ENCODE measurements around the gene XPNPEP2.
A peak's percentile ranks its signal among the peaks of the same experiment; 100 is the strongest.

XPNPEP2 gene

DNA sequence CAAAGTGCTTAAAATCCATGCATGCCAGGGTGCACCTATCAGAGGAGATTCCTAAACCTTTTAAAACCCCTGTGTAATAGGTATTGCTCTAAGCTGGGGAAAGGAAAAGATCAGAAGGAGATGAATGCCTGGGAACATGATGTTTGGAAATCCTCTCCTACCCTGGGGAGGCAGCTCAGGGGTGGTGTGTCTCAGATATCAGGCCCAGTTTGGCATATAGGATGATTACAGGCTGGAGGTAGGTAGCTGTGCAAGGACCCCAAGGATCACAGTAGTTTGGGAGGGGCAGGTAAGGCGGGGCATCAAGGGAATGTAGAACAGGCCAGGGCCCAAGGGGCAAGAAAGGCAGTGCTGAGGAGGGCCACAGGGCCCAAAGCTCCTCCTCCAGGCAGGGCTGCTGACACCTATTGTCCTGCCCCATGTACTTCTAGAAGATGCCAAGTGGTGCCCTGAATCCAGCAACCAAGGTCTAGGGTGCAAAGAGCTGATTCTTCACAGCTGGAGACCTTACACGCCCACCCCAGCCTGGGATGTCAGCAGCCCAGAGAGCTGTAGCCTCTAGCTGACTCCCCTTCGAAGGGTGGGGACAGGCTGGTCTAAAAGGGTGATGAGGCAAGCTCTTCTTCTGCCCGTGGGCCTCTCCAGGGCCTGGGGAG is 58.6 kb downstream of the XPNPEP2 start:
- peaks cover 26% of the 10 kb centered on the region for H3K4me1 ChIP-seq (ENCODE audit: insufficient read depth, low read length)
- ATAC-seq (ENCODE audit: insufficient read depth, low read depth), result peak; percentile 30
- H3K4me2 ChIP-seq (ENCODE audit: insufficient read depth, low read length), result no peak overlapping the region
- peak; percentile 59 for DNase-seq
- no peak overlapping the region for H2AFZ ChIP-seq (ENCODE audit: low read depth, low read length)
- TF ChIP-seq, protein P1, sequence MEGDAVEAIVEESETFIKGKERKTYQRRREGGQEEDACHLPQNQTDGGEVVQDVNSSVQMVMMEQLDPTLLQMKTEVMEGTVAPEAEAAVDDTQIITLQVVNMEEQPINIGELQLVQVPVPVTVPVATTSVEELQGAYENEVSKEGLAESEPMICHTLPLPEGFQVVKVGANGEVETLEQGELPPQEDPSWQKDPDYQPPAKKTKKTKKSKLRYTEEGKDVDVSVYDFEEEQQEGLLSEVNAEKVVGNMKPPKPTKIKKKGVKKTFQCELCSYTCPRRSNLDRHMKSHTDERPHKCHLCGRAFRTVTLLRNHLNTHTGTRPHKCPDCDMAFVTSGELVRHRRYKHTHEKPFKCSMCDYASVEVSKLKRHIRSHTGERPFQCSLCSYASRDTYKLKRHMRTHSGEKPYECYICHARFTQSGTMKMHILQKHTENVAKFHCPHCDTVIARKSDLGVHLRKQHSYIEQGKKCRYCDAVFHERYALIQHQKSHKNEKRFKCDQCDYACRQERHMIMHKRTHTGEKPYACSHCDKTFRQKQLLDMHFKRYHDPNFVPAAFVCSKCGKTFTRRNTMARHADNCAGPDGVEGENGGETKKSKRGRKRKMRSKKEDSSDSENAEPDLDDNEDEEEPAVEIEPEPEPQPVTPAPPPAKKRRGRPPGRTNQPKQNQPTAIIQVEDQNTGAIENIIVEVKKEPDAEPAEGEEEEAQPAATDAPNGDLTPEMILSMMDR (IDR thresholded peaks at IDR 0.05; ENCODE audit: borderline replicate concordance, extremely low read depth, low read length, poor library complexity, severe bottlenecking), result no peak
- TF ChIP-seq EZH2 (IDR thresholded peaks at IDR 0.05; ENCODE audit: borderline replicate concordance, low read depth, low read length, severe bottlenecking), result no peak
- no peak overlapping the region for H3K9ac ChIP-seq (ENCODE audit: low read depth, low read length)
- peaks cover 50% of the 10 kb centered on the region for H3K36me3 ChIP-seq (ENCODE audit: insufficient read depth, low read length)
- peak overlapping the region; percentile 39 for H3K27ac ChIP-seq (ENCODE audit: low read length)
- no peak overlapping the region for H3K4me3 ChIP-seq (ENCODE audit: low read depth in 1 of 2, low read length in 2 of 2)
- no peaks in the 10 kb centered on the region for H3K27me3 ChIP-seq (ENCODE audit: insufficient read depth, low read length, poor library complexity)
- H4K20me1 ChIP-seq (ENCODE audit: insufficient read depth, low read length), result peaks cover 35% of the 10 kb centered on the region
- H3K9me3 ChIP-seq (ENCODE audit: insufficient read depth, low read length, severe bottlenecking), result no peaks in the 10 kb centered on the region
- peaks cover 10% of the 10 kb centered on the region for H3K79me2 ChIP-seq (ENCODE audit: insufficient read depth, low read length)

DNA sequence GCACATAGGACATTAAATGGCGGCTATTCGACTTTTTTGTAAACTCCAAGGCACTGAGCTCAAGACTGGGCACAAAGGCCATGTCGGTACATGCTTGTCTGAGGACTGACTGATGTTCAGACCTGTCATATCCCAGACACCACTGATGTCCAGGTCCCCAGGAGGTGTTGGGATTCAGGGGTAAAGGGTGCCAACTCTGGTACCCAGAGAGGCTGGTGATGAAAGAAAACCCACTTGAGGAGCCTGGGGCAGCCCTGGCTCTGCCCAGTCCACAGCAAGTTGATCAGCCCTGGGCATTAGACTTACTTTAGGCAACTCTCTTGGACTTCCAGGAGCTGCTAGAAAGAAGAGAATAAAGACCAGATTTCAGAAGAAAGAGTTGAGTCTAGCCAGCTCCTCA is 59.7 kb downstream of the XPNPEP2 start:
- Histone ChIP-seq H3K4me3 (ENCODE audit: low read depth in 1 of 2, low read length in 2 of 2) (no peak overlapping the region), H3K9ac (ENCODE audit: low read depth, low read length) (no peak overlapping the region), H3K27me3 (ENCODE audit: insufficient read depth, low read length, poor library complexity) (no peaks in the 10 kb centered on the region), H3K9me3 (ENCODE audit: insufficient read depth, low read length, severe bottlenecking) (no peaks in the 10 kb centered on the region), H3K79me2 (ENCODE audit: insufficient read depth, low read length) (peaks cover 3% of the 10 kb centered on the region; the same call in 1 of the 2 replicates), H3K27ac (ENCODE audit: low read length) (peak overlapping the region; percentile 68), H4K20me1 (ENCODE audit: insufficient read depth, low read length) (peaks cover 24% of the 10 kb centered on the region), H3K4me1 (ENCODE audit: insufficient read depth, low read length) (peaks cover 23% of the 10 kb centered on the region), H3K4me2 (ENCODE audit: insufficient read depth, low read length) (no peak overlapping the region), H2AFZ (ENCODE audit: low read depth, low read length) (no peak overlapping the region), H3K36me3 (ENCODE audit: insufficient read depth, low read length) (peaks cover 39% of the 10 kb centered on the region)
- peak; percentile 35 for ATAC-seq (ENCODE audit: insufficient read depth, low read depth)
- peak; percentile 52 for DNase-seq
- TF ChIP-seq, protein P1 (IDR thresholded peaks at IDR 0.05; ENCODE audit: borderline replicate concordance, extremely low read depth, low read length, poor library complexity, severe bottlenecking), result no peak
- no peak for TF ChIP-seq EZH2 (IDR thresholded peaks at IDR 0.05; ENCODE audit: borderline replicate concordance, low read depth, low read length, severe bottlenecking)

DNA sequence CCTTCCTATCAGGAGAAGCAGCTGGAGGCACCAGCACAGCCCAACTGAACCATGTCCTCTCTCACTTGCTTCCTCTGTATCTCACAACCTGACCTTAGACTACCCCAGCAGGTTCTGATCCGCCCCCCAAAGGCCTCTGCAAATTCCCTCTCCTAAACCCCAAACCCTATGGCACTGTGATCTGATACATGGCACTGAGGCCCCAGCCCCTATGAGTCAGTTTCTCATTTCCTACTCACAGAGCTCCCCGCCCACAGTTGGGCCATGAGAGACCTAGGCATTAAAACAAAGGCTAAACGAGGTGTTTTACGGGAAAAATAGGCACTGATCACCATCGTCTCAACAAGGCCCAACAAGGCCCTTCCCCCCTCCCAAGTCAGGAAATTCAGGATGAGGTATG is 60.1 kb downstream of the XPNPEP2 start:
- peaks cover 20% of the 10 kb centered on the region for H4K20me1 ChIP-seq (ENCODE audit: insufficient read depth, low read length)
- no peak overlapping the region for H3K9ac ChIP-seq (ENCODE audit: low read depth, low read length)
- no peak overlapping the region for H3K4me3 ChIP-seq (ENCODE audit: low read depth in 1 of 2, low read length in 2 of 2)
- peaks cover 35% of the 10 kb centered on the region for H3K36me3 ChIP-seq (ENCODE audit: insufficient read depth, low read length)
- TF ChIP-seq EZH2 (IDR thresholded peaks at IDR 0.05; ENCODE audit: borderline replicate concordance, low read depth, low read length, severe bottlenecking), result no peak
- TF ChIP-seq, protein P1 (IDR thresholded peaks at IDR 0.05; ENCODE audit: borderline replicate concordance, extremely low read depth, low read length, poor library complexity, severe bottlenecking), result no peak
- H3K79me2 ChIP-seq (ENCODE audit: insufficient read depth, low read length), result no peaks in the 10 kb centered on the region
- no peak overlapping the region for H2AFZ ChIP-seq (ENCODE audit: low read depth, low read length)
- no peaks in the 10 kb centered on the region for H3K27me3 ChIP-seq (ENCODE audit: insufficient read depth, low read length, poor library complexity)
- ATAC-seq (ENCODE audit: insufficient read depth, low read depth) (peak; percentile 51), DNase-seq (peak; percentile 59)
- H3K27ac ChIP-seq (ENCODE audit: low read length), result peak overlapping the region; percentile 68
- H3K4me1 ChIP-seq (ENCODE audit: insufficient read depth, low read length), result peaks cover 20% of the 10 kb centered on the region
- no peaks in the 10 kb centered on the region for H3K9me3 ChIP-seq (ENCODE audit: insufficient read depth, low read length, severe bottlenecking)
- H3K4me2 ChIP-seq (ENCODE audit: insufficient read depth, low read length), result no peak overlapping the region

All from DND-41 (cell line).